Germinal center (tissue), 1 donor: ENCODE data around the gene ATP4B.

Source experiments
- DNase-seq: peaks from one replicate; pipeline ENCODE4 v3.0.0; 2012; ENCODE audit warnings: mixed read lengths, low spot score

ATP4B gene

DNA sequence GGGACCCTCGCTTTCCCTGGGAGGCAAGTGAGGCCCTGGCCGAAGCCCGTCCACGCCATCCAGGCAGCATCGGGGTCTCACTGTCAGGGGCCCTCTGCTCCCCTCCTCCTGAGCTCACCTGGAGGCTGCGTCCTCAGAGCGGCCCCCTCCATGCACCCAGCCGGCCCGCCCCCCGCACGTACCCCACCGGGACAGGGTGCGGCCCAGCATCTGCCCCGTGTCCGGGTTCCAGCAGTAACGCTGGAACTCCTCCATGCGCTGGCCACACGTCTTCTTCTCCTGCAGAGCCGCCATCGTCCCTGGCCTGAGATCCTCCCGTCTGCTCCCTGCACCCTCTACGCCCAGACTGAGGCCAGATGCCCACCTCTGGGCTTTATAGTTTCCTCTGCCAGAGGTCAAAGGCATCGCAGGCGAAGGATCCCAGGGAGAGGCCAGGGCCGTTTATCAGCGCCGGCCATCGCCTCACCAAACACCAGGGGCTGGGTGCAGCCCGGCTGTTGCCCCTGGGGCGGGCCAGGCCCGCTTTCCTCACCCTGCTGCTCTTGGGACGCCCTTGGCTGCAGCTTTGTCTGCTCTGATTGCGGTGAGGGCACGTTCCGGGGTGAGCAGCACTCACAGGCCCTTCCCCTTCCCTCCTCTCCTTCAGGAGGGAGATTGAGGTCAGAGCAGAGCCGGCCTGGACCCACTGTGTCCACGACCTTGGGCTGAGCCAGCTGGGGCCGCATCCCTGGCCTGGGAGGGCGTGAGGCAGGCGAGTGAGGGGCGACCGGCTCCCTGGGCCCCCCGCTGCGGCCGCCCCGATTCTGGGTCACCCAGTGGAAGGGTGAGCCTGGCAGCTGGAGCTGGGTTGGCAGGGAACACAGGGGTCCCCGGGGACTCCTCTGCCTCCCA is at the start of gene ATP4B:
Gene ATP4B, minus strand, starts transcription at position 348 of the 891 bp plus-strand sequence. Its CDS starts 54 bp downstream, at position 294.
- DNase-seq, result no peak

DNA sequence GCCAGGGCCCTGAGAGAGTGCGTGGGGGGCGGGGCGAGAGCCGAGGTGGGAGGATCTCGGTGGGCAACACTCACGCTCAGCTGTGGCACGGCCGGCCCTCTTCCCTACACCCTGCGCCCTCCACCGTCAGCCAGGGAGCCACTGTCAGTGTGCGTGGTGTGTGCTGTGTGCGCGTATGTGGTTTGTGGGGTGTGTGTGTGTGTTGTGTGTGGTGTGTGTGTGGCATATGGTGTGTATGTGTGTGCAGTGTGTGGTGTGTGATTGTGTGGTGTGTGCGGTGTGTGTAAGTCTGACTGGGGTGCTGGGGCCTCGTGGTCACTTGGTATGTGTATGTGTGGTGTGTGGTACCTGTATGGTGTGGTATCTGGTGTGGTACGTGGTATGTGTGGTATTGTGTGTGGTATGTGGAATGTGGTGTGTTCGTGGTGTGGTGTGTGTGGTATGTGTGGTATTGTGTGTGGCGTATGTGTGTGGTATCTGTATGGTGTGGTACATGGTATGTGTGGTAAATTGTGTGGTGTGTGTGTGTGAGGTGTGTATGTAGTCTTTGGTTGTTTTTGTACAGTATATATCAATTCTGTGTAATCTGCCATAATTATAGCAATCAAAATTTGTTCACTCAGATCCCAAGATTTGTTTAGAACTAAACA is 14.1 kb upstream of the ATP4B start:
- DNase-seq, result no peak

- DNase-seq, result no peak
These were observed 13.3 kb upstream of the ATP4B start for GRCh38 chr13:113671066-113672001.

- DNase-seq, result no peak
These were observed 12.5 kb upstream of the ATP4B start for GRCh38 chr13:113670541-113670940.

DNA sequence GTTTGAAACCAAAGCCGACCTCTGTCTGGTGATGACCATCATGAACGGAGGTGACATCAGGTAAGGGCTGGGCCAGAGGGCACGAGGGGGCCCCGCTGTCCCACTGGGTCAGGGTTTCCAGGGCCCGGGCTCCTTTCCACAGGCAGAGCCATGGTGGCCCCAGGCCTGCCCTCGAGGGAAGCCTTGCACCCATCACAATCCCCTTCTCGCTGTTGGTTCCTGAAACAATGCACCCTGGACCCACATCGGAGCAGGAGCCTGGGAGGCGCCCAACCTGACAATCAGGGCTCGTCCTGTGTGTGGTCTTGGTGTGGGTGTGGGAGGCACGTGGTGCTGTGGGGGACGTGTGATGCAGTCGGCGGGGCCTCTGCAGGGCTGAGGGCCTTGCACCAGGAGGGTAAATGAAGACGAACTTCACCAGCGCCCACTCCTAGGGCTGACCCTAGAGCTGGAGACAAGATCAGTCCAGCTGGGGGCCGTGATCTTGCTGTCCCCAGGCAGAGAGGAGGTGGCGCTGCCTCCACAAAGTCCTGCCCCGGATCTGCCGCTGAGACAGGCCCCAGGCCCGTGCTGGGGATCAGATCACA is 11.8 kb upstream of the ATP4B start:
- DNase-seq, result no peak

DNA sequence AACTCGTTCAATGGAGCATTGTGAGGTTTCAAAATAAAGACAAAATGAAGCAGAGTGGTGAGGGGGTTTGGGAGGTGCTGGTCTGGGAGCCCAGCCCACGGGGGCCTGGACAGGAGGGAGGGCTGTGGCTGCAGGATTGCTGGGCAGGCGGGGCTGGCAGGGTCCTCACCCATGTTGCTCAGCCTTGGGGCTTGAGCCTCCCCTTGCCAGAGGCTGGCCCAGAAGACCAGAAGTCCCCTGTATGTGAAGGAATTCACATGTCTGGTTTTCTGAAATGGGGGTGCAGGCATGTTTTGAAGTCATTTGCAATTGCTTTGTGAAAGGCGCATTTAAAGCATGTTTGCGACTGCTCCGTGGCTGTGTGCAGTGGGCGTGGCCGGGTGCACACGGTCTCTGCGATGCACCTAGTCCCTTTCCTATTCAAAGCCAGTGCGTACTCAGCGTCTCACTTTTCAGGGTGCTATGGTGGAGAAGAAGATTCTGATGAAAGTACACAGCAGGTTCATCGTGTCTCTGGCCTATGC is 11.3 kb upstream of the ATP4B start:
- no peak for DNase-seq

DNA sequence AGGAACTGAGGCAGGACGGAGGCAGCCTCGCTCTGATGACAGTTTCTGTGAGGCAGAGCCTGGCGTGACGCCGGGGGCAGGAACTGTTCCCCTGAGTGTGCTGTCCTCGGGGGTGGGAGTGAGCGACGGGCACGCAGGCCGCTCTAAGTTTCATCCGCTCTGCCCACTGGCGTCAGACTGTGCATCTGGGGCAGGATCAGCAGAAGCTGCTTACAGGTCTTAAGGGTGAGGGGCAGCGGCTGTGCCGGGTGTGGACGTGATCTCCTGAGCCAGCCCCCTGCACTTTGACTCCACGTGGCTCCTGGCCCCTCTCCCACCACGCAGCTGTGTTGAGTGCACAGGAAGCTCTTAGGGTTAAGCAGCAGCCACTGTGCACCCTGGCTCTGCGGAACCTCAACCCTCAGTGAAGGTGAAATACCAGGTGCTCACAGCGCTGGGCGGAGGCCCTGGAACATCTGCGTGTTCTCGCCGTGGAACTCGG is 10.5 kb upstream of the ATP4B start:
- DNase-seq, result no peak

DNA sequence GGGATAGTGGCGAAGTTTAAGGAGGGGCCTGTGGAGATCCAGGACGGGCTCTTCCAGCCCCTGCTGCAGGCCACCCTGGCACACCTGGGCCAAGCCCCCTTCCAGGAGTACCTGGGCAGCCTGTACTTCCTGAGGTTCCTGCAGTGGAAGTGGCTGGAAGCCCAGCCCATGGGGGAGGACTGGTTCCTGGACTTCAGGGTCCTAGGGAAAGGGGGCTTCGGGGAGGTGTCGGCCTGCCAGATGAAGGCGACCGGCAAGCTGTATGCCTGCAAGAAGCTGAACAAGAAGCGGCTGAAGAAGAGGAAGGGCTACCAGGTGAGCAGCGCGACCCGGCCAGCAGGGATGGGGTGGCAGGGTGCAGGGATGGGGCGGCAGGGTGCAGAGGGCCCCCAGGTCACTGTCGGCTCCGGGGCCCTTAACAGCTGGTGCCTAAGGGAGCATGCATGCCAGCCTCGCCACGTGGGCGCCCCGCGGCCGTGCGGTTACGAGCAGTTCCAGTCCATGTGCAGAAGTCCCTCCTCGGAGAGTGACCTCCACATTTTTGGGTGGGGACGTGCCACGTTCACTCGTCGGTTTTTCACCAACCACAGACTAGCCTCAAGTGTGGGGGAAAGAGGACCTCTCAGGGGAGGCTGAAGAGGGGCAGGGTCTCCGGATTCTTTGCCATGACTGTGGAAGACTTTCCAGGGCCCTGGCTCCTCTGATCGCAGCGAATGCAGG is 9.9 kb upstream of the ATP4B start:
- no peak for DNase-seq

GRCh38 chr13:113666951-113667701 is 9.1 kb upstream of the ATP4B start, which contains the start of gene GRK1:
Gene GRK1 (plus strand): TSS chr13:113667219. CDS start chr13:113667387, 168 bp downstream.
- no peak for DNase-seq

GRCh38 chr13:113666329-113666670 is 8.3 kb upstream of the ATP4B start:
- no peak for DNase-seq

- DNase-seq, result no peak
These were observed 7.8 kb upstream of the ATP4B start for GRCh38 chr13:113665597-113666328.

DNA sequence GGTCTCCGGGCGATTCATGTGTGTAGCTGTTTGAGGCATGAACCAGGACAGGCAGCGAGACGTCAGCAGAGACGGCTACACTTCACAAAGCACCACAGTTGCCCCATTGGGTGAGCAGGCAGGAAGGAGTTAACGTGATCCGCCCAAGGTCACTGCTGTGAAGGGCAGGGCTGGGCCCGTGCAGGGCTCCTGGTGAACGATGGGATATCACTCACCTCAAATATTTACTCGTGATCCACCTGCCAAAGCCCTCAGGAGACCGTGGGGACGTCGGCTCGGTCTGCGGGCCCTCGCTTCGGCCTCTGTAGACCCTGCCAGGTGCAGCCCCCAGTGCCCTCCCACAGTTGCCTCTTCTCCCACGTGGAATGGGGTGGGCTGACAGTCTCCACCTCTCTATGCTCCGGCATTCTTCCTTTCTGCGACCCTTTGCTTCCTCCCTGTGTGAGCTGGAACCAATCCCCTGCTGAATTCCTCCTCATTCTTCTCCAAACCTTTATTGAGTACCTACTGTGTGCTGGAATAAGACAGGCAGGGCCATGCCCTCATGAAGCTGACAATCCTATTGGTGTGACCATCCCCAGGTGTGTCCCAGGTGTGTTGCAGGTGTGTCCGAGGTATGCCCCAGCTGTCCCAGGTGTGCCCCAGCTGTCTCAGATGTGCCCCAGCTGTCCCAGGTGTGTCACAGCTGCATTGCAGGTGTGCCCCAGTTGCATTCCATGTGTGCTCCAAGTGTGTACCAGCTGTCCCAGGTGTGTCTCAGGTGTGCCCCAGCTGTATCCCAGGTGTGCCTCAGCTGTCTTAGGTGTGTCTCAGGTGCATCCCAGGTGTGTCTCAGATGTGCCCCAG is 7.0 kb upstream of the ATP4B start:
- DNase-seq, result no peak

DNA sequence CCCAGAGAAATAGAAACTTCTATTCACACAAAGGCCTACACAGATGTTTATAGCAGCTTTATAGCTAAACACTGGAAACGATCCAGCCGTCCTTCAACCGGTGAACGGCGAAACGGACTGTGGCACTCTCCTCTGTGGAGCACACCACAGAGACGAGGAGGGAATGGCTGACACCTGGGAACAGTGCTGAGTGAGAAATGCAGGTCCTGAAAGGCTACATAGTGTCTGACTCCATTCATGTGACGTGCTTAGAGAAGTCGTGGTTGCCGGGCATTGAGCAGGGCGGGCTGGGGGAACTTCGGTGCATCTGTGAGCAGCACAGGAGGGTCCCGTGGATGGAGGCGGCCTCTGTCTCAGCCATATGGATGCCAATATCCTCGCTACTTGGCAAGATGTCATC is 5.9 kb upstream of the ATP4B start:
- DNase-seq, result no peak

DNA sequence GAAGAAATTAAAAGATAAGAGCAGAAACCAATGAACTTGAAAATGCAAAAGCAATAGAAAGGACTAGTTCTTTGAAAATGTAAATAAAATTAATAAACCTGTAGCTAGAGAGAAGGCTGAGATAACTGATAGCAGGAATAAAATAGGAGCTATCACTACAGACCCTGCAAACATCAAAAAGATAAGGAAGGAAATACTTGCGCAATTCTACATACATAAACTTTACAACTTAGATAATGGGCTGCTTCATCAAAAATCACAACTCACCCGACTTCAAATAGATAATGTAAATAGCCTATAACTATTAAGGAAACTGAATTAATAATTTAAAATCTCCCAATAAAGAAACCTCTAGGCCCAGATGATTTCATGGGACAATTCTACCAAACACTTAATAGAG is 3.5 kb upstream of the ATP4B start:
- DNase-seq, result no peak

GRCh38 chr13:113660066-113660465 is 2.1 kb upstream of the ATP4B start:
- DNase-seq, result no peak

DNA sequence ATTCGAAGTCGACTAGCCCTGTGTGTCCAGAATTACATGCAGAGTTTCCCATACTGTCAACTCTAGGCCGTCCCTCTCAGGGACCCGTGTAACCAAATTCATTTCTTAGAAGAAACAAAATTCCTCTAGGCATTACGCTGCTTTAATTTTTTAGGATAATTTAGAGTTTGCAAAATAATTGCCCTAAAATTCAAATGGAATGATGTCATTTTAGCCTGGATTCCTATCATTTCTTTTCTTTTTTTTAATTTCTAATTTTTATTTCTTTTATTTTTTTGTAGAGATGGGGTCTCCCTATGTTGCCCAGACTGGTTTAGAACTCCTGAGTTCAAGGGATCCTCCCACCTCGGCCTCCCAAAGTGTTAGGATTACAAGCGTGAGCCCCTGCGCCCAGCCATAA is 1.3 kb upstream of the ATP4B start:
- DNase-seq, result no peak

GRCh38 chr13:113658836-113659235 is 838 bp upstream of the ATP4B start:
- no peak for DNase-seq
